NK-92 treated with Interleukin-12 subunit alpha and Interleukin-12 subunit beta, amount 100 ng/mL, for 24 hours (cell line): ENCODE data around the gene ASCC1.
"Not testable (repeated sequence)": the region's sequence is repeated elsewhere in the genome, so short reads cannot be mapped to it uniquely, and the experiment has no call there.

ENCODE experiments used
- DNase-seq: peaks from one replicate; lab custom pipeline; 2025; lab: John Stamatoyannopoulos, UW

Gene ASCC1

DNA sequence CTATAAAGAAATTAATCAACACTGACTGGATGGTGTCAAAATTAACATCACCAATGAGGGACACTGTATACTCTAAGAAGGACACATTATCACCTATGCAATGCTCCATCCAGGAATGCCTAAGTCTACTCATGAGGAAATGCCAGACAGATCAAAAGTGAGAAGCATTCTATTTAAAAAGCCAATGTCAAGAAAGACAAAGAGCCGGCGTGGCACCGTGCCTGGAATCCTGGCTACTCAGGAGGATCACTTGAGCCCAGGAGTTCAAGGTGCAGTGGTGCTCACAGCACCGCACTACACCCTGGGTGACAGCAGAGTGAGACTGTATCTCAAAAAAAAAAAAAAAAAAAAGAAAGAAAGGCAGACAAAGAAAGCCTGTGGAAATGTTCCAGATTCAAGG is 45.8 kb downstream of the ASCC1 start:
- no peak for DNase-seq

DNA sequence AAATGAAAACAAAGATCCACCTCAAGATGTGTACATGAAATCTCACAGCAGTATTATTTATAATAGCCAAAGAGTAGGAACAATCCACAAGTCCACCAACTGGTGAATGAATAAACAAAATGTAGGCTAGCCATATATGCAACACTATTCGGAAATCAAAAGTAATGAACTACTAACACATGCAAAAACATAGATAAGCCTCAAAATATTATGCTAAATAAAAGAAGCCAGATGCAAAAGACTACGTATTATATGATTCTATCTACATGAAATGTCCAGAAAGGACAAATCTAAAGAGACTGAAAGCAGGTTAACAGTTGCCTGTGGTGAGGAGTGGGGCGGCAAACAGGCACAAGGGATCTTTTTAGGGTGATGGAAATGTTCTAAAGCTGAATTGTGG is 49.0 kb downstream of the ASCC1 start:
- no peak for DNase-seq

DNA sequence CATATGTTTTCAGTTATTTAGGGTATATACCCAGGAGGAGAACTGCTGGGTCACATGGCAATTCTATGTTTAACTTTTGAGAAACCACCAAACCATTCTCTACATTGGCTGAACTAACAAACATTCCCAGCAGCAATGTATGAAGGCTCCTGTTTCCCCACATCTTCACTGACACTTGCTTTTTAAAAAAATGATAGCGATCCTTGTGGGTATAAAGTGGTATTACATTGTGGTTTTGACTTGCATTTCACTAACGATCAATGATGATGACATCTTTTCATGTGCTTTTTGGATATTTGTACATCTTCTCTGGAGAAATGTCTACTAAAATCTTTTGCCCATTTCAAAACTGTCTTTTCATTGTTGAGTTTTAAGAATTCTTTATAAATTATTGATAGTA is 51.5 kb downstream of the ASCC1 start:
- no peak for DNase-seq

DNA sequence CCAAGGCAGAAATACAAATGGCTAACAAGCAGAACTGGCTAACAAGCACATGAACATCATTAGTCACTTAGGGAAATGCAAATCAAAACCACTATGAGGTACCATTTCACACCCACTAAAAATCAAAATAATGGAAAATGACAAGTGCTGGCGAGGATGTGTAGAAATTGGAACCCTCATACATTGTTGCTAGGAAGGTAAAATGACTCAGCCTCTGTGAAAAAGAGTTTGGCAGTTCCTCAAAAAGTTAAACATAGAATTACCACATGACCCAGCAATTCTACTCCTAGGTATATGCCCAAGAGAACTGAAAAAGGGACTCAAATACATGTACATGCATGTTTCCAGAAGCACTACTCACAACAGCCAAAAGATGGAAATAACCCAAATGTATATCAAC is 53.1 kb downstream of the ASCC1 start:
- no peak for DNase-seq

DNA sequence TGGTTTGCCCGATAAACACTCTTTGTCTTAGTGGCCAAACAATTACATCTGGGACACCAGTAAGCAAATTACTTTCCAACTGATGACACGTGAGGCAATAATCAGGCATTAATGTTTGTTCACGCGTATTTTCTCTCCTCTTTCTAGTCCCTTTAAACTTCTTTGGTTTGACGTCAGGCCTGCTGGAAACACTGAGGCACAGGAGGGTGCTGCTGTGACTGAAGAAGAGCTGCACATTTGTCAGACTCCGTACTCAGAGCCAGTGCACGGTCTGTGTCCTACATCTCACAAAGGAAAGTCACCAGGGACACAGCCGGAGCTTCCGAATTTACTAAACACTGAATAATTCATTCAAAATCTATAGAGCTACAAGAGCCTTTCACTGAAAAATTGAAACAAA is 57.9 kb downstream of the ASCC1 start:
- DNase-seq, result no peak

DNA sequence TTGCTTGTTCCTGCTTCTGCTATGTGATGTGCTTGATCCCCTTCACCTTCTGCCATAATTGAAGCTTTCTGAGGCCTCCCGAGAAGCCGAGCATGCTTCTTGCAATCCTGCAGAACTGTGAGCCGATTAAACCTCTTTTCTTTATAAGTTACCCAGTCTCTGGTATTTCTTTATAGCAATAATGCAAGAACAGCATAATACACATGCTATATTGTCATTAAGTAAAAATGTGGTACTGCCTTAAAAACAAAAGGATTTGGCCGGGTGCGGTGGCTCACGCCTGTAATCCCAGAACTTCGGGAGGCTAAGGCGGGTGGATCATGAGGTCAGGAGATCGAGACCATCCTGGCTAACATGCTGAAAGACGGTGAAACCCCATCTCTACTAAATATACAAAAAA is 59.9 kb downstream of the ASCC1 start:
- DNase-seq, result no peak

DNA sequence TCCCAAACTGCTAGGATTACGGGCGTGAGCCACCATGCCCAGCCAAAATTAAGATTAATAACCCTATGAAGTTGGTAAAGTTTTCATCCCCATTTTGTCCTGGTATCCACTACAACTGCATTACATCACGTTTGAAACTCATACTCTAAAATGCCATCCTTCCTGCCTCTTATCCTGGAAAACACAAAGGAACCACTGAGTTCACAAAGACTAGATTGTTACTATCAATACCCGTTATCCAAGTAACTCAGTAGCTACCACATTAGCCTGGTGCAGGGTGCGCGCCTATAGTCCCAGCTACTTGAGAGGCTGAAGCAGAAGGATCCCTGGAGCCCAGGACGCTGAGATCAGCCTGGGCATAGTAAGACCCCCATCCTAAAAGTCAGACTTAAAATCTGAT is 63.8 kb downstream of the ASCC1 start:
- DNase-seq, result no peak

DNA sequence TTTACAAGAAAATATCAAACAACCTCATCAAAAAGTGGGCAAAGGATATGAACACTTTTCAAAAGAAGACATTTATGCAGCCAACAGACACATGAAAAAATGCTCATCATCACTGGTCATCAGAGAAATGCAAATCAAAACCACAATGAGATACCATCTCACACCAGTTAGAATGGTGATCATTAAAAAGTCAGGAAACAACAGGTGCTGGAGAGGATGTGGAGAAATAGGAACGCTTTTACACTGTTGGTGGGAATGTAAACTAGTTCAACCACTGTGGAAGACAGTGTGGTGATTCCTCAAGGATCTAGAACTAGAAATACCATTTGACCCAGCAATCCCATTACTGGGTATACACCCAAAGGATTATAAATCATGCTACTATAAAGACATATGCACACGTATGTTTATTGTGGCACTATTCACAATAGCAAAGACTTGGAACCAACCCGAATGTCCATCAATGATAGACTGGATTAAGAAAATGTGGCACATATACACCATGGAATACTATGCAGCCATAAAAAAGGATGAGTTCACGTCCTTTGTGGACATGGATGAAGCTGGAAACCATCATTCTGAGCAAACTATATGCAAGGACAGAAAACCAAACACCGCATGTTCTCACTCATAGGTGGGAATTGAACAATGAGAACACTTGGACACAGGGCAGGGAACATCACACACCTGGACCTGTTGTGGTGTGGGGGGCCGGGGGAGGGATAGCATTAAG is 65.2 kb downstream of the ASCC1 start:
- not testable (repeated sequence) for DNase-seq

DNA sequence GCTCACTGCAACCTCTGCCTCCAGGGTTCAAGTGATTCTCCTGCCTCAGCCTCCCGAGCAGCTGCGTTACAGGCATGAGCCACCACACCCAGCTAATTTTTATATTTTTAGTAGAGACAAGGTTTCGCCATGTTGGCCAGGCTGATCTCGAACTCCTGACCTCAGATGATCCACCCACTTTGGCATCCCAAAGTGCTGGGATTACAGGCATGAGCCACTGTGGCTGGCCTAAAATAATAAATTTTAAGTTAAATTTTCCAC is 68.8 kb downstream of the ASCC1 start:
- DNase-seq, result not testable (repeated sequence)

DNA sequence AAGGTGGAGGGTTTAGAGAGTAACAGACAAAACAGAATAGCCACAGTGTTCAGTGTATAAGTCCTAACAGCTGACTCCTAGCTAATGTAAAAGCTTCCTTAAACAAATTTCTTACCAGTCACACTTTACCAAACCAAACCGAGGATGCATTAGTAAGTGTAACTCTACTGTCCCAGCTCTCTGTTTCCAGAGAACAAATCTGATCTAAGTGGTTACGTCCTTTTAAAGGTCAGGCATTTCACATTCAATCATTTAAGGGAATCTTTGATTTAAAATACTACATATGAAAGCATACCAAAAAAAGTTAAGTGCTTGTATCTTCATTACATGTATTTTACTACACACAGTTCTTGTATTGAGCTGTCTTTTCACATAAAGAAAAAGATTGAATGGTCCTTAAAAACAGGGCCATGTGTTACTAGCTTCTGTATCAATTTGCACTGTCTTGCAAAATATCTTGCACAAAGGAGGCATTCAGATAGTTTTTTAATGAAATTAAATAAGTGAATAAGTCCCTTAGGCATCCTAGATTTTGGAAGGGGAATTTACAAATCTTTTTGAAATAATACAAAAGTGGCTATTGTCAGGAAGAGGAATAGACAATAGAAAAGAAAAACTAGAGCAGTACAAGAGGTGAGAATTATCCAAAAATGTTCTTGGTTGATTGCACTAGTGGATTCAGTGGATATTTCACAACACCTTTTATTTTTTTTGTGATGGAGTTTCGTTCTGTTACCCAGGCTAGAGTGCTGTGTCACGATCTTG is 69.3 kb downstream of the ASCC1 start:
- no peak for DNase-seq

DNA sequence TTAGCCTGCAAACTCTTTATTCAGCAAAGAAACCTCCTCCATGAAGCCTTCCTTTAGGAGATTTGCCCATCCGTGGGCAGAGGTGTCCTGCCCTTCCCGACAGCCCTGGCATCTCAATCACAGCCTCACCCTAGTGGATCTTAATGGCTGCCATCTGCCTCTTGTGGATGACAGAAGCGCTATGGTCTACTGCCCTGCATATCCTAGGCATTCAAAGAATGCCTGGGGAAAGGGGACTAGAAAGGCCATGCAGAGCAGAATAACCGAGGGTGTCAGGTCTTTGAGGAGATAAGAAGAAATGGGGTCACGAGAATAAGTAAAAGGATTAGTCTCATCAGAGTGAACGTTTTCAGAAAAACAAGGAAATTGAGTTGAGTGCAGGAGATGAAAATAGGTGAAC is 70.0 kb downstream of the ASCC1 start:
- no peak for DNase-seq

DNA sequence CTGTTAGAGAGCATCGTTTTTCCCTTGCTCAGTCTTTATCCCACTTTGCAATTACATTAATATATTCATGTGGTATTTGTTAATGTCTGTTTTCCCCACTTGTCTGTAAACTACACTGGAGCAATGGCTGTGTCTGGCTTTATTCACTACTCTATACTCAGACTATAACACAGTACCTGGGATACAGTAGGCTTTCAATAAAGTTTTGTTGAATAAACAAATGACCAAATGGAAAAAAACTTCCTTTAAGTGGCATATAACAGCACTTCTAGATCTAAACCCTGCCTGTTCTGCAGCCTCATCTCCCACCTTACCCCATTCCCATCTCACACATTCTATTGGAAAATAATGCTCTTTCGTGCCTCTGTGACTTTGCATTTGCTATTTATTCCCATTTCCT is 70.4 kb downstream of the ASCC1 start:
- no peak for DNase-seq

DNA sequence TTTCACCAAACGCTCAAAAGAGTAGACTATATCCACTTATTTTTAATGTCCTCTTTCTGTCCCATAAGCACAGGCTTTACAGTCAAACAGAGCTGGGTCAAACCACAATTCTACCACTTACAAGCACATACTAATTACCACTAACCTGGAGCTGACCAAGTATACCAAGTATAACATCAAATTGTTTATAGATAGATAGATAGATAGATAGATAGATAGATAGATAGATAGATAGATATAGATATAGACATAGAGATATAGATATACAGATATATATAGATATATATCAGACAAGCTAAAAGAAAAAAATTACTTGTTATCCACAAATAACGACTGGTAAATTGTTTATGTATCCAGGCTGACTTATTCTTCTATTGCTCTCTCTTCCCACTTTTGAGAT is 75.2 kb downstream of the ASCC1 start:
- DNase-seq, result no peak

DNA sequence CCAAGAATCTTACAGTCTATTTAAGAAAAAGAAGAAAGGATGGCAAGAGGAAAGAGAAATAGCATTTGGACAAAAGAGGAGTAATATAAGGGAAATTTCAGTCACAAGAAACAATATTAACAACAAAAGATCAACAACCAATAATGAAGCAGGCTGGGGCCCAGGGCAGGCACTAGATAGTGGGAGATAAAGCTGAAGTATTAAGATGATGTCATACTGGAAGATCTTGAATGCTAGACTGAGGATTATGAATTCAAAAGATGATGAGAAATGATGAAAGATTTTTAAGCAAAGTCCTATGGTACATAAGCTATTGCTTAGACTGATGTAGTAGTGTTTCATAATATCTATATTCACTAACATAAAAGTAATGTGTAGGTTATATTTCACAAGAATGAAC is 75.9 kb downstream of the ASCC1 start:
- no peak for DNase-seq

DNA sequence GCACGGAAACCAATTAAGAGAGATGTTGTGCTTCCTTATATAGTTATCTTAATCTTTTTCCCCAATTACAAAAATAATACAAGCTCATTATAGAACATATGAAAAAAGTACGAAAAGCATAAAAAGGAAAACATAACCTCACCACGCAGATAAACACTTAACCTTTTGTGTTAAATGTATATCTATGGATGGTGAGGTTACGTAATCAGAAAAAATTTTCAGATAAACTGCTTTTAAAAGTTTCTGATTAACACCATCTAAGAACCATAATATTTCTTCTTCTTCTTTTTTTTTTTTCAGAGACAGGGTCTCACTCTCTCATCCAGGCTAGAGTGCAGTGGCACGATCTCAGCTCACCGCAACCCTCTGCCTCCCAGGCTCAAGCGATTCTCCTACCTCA is 78.5 kb downstream of the ASCC1 start:
- DNase-seq, result no peak

DNA sequence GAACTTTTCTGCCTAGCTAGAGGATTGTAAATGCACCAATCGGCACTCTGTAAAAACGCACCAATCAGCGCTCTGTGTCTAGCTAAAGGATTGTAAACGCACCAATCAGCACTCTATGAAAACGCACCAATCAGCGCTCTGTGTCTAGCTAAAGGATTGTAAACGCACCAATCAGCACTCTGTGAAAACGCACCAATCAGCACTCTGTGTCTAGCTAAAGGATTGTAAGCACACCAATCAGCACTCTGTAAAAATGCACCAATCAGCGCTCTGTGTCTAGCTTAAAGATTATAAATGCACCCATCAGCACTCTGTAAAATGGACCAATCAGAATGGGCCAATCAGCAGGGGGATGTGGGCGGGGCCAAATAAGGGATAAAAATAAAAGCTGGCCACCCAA is 79.9 kb downstream of the ASCC1 start:
- not testable (repeated sequence) for DNase-seq

DNA sequence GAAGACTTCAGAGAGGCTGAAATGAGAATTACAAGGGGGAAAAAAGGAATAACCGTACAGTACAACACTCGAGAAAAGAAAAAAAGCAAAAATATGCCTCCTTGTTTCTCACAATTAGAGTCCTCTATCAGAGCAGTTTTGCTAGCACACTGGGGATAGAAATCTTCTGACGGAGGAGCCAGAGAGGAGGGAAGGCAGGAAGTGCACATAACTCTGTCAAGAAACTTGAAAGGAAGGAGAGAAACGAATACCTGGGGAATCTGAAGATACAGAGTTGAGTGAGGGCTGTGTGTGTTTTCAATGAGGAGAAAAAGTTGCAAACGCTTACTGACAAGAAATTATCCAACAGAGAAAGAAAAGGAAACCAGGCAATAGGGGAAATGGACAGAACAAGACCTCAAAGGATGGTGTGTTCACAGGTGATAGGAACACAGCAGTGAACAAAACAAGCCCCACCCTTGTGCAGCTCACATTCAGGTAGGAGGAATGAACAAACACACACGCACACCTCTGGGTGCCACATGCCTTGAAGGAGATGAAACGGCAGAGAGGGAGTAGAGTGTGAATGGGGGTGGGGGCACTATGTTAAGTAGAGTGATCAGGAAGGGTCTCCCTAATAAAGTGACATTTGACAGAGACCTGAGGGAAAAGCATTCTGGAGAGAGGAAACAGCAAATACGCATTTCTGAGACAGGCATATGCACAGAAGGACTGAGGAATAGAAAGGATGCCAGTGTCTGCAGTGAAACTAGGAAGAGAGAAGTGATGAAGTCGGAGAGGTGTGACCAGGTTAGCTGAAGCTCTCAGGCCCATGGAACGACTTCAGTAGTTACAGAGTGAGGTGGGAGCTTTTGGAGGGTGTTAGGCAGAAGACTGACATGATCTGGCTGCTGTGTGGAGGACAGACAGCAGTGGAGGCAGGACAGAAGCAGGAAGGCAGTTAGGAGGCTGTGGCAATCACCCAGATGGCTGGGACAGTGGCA is 81.0 kb downstream of the ASCC1 start:
- no peak for DNase-seq

DNA sequence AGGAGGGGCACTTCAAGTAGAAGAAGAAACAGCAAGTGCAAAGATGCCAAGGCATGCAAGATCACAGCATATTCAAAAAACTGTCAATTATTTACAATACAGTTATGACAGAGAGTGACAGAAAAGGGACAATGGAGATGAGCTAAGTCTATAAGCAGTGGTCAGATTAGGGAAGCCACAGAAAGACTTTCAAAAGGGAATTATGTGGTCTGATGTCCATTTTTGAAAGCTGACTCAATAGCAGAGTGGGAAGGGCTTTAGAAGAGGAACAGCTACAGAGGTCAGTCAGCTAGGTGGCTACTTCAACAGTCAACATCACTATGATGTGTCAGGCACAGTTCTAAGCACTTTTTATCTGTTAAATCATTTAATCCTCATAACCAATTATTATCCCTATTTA is 82.6 kb downstream of the ASCC1 start:
- no peak for DNase-seq

DNA sequence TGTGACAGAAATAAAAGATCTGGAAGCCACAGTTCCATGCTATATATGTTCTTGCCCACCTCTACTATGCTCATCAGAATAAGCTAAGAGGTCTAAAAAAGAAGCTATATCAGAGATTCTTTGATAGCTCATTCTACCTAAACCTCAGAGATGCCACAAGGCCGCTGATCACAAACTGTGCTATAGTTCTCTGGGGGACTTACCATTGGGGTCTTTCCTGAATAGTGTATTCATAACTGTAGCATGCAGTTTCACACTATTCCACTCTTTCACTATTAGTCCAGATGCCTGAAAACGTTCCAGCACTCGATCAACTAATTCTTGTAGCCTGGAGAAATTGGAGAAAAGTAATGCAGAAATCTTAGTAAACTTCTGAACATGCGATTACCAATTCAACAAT is 83.2 kb downstream of the ASCC1 start:
- no peak for DNase-seq

DNA sequence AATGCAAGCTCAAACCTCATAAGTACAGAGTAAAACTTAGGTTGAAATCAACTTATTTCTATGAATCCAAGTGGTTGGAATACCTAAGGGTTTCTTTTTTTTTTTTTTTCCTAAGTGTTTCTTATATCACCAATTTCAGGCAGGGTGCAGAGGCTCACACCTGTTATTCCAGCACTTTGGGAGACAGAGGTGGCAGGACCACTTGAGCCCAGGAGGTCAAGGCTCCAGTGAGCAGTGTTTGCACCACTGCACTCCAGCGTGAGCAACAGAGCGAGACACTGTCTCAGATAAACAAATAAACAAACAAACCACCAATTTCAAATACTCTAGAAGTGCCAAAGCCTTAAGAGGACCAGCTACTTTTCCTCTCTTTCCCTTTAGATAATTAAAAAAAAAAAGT is 88.5 kb downstream of the ASCC1 start:
- DNase-seq, result no peak

DNA sequence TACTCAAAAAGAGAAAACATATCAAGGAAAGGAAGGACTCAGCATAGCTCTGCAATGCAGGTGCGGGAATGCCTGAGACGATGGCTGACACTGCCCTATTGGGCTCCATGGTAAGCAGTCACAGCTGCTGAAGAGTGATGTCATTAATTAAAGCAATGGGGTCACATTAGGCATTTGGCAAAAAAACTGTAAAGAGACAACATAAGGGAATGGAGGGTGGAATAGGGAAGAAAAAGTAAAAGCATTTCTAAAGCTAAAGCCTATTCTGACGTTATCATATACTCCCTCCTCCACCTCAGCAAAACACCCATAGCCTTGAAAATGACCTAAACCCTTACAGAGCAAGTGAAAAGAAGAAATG is 89.2 kb downstream of the ASCC1 start:
- DNase-seq, result no peak

DNA sequence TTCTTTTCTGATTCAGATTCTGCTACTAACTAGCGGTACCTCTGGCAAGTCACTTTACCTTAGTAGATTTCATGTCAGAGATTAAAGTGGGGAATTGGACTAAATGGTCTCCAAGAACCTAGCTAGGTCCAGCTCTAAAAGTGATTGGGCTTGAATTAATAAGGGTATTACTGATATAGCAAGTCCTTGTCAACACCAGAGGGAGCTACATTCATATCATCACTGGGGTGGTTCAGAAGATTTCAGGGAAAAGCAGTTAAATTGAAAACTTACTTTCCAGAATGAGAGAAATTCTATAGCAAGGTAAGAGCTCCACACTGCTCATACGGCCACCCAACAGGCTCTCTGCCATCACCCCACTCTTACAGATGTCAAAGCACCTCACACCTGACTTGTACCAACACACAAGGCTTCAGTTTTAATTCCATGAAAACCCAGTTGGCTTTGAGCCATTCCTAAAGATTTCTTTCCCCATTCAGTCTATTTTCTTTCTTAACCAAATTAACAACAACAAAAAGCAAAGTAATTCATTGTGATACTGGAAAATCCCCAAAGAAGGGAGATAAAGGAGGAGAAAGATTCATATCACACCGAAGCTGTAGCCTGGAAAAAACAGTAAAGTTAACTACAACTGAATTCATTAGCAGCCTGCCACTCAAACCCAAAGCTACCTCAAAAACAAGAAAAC is 89.7 kb downstream of the ASCC1 start:
- DNase-seq, result no peak
